Natural killer cell (primary cell): ENCODE data around the gene ZNF468. TPM values are rescaled to one million over a fixed set of nuclear protein-coding genes. Genes with fewer than 3 reads are reported as not detected.
"Not testable (repeated sequence)": the region's sequence is repeated elsewhere in the genome, so short reads cannot be mapped to it uniquely, and the experiment has no call there.

Source experiments
- ATAC-seq, 3 donors: fragments of 150-1000 bp in 2 of 3; fragments of 200-7000 bp in 1 of 3; cut with Tn5 transposase; 1 replicate in 1 of 3; 2 replicates in 2 of 3; pipeline ENCODE4 v1.10.0; 2021; ENCODE audit warnings: mild to moderate bottlenecking in 2 of 3, moderate library complexity in 2 of 3
- DNase-seq, 2 donors: peaks; one replicate each; pipeline versions ENCODE4 v3.0.0 to v3.0.0-alpha.2; 2013 to 2021; ENCODE audit warnings: mixed read lengths in 1 of 2
- H3K27ac ChIP-seq: one replicate; pipeline ENCODE4 v1.5.1; 2013; ENCODE audit warnings: mild to moderate bottlenecking, low read length
- H3K27me3 ChIP-seq: one replicate; pipeline ENCODE4 v1.6.1; 2013; ENCODE audit warnings: low read length; ENCODE audit not compliant: control insufficient read depth, insufficient read depth
- H3K36me3 ChIP-seq: one replicate; pipeline ENCODE4 v1.6.1; 2013; ENCODE audit warnings: low read length; ENCODE audit not compliant: control insufficient read depth, insufficient read depth
- H3K4me1 ChIP-seq: one replicate; pipeline ENCODE4 v1.6.1; 2013; ENCODE audit warnings: low read length; ENCODE audit not compliant: control insufficient read depth, insufficient read depth
- H3K4me3 ChIP-seq: one replicate; pipeline ENCODE4 v1.5.1; 2013; ENCODE audit warnings: low read length
- H3K9me3 ChIP-seq: one replicate; pipeline ENCODE4 v1.6.1; 2013; ENCODE audit warnings: low read length; ENCODE audit not compliant: control insufficient read depth, insufficient read depth
- H3K27ac Mint-ChIP-seq, 2 donors: one replicate each; pipeline ENCODE4 v1.8.0; 2022; ENCODE audit warnings: mild to moderate bottlenecking in 2 of 2, mixed read lengths in 2 of 2, moderate library complexity in 1 of 2
- H3K27me3 Mint-ChIP-seq, 2 donors: one replicate each; pipeline ENCODE4 v1.8.0; 2022; ENCODE audit warnings: low read depth in 2 of 2, mixed read lengths in 2 of 2
- H3K36me3 Mint-ChIP-seq: one replicate; pipeline ENCODE4 v1.8.0; 2022; ENCODE audit warnings: mixed read lengths
- H3K4me1 Mint-ChIP-seq, 2 donors: one replicate each; pipeline ENCODE4 v1.8.0; 2022; ENCODE audit warnings: mixed read lengths in 2 of 2
- H3K4me3 Mint-ChIP-seq: one replicate; pipeline ENCODE4 v1.8.0; 2022; ENCODE audit warnings: mild to moderate bottlenecking, moderate library complexity, mixed read lengths
- H3K9me3 Mint-ChIP-seq, 2 donors: one replicate each; pipeline ENCODE4 v1.8.0; 2022; ENCODE audit warnings: mixed read lengths in 2 of 2
- CTCF ChIP-seq: fragments of 200-600 bp; IDR thresholded peaks from one replicate; pipeline ENCODE4 v1.8.0; 2022; ENCODE audit warnings: antibody characterized with exemption
- WGBS: methylation state at CpG from one replicate; pipeline ENCODE4 v1.1.7; 2013; ENCODE audit warnings: missing lambda C conversion rate; ENCODE audit not compliant: insufficient coverage; 5-methylcytosine and 5-hydroxymethylcytosine counted together
- intact Hi-C: fragments of 100-400 bp; cut with micrococcal nuclease; formaldehyde crosslinking; loops from one replicate; pipeline ENCODE4 v1.14.2; 2022
- total RNA-seq, 4 donors: library from RNA; stranded (reverse); fragments of 120-200 nt in 1 of 4; gene quantifications; one replicate each; pipeline versions ENCODE4 v1.2.3 to v1.2.4, GENCODE V29; 2013 to 2022

Gene ZNF468
- total RNA-seq, 3 donors from 2014 or later (not counting 1 experiment from before 2014, with no cell fraction given): 20.1 to 25.4 (median 24.1) TPM

- Mint-ChIP-seq H3K9me3 (no peaks in the 10 kb centered on the region), H3K4me1 (peaks cover 15 to 19% of the 10 kb centered on the region in 2 donors), H3K4me3 (no peak overlapping the region), H3K36me3 (peaks cover 26% of the 10 kb centered on the region), H3K27me3 (no peaks in the 10 kb centered on the region), H3K27ac (no peak overlapping the region)
- 64% methylated on average over 4 of the region's 4 CpGs for WGBS
- H3K27me3 ChIP-seq: no peaks in the 10 kb centered on the region
- H3K4me3 ChIP-seq: no peak overlapping the region
- ATAC-seq: no peak
- H3K36me3 ChIP-seq: peaks cover 31% of the 10 kb centered on the region
- DNase-seq: no peak
- no peaks in the 10 kb centered on the region for H3K9me3 ChIP-seq
- H3K4me1 ChIP-seq: peaks cover 3% of the 10 kb centered on the region
- intact Hi-C loops: no loop called here
- no peak overlapping the region for H3K27ac ChIP-seq
- TF ChIP-seq CTCF: no peak
These were observed 33.9 kb upstream of the ZNF468 start for GRCh38 chr19:52891336-52891735.

GRCh38 chr19:52889931-52890330 is 32.5 kb upstream of the ZNF468 start:
- DNase-seq: no peak
- H3K4me3 Mint-ChIP-seq: no peak overlapping the region
- no peaks in the 10 kb centered on the region for H3K27me3 Mint-ChIP-seq
- Histone ChIP-seq H3K4me3 (no peak overlapping the region), H3K27me3 (no peaks in the 10 kb centered on the region), H3K9me3 (peaks cover 3% of the 10 kb centered on the region), H3K4me1 (no peaks in the 10 kb centered on the region), H3K27ac (no peak overlapping the region), H3K36me3 (peaks cover 38% of the 10 kb centered on the region)
- peak overlapping the region in 1 of 2 donors; percentile 9 for H3K27ac Mint-ChIP-seq
- 91% methylated on average over 3 of the region's 4 CpGs for WGBS
- intact Hi-C loops: no loop called here
- peaks cover 29% of the 10 kb centered on the region for H3K36me3 Mint-ChIP-seq
- ATAC-seq: no peak
- no peak for TF ChIP-seq CTCF
- no peaks in the 10 kb centered on the region for H3K9me3 Mint-ChIP-seq
- peaks cover 15 to 19% of the 10 kb centered on the region in 2 donors for H3K4me1 Mint-ChIP-seq

- Mint-ChIP-seq H3K27me3 (no peaks in the 10 kb centered on the region), H3K4me1 (peaks cover 15 to 19% of the 10 kb centered on the region in 2 donors), H3K36me3 (peaks cover 37% of the 10 kb centered on the region), H3K27ac (no peak overlapping the region), H3K4me3 (no peak overlapping the region), H3K9me3 (no peaks in the 10 kb centered on the region)
- no peak for ATAC-seq
- Histone ChIP-seq H3K4me3 (no peak overlapping the region), H3K9me3 (peaks cover 7% of the 10 kb centered on the region), H3K4me1 (no peaks in the 10 kb centered on the region), H3K27ac (no peak overlapping the region), H3K27me3 (no peaks in the 10 kb centered on the region), H3K36me3 (peaks cover 45% of the 10 kb centered on the region)
- TF ChIP-seq CTCF: no peak
- intact Hi-C loops: no loop called here
- no peak for DNase-seq
- 96% methylated on average over 6 of the region's 7 CpGs for WGBS
These were observed 31.7 kb upstream of the ZNF468 start for GRCh38 chr19:52889076-52889475.

- Histone ChIP-seq H3K36me3 (peaks cover 48% of the 10 kb centered on the region), H3K4me3 (no peak overlapping the region), H3K9me3 (peaks cover 53% of the 10 kb centered on the region), H3K4me1 (no peaks in the 10 kb centered on the region), H3K27me3 (no peaks in the 10 kb centered on the region), H3K27ac (no peak overlapping the region)
- 93% methylated on average over 11 of the region's 11 CpGs for WGBS
- Mint-ChIP-seq H3K36me3 (peaks cover 62% of the 10 kb centered on the region), H3K9me3 (peaks cover 15 to 24% of the 10 kb centered on the region in 2 donors), H3K27ac (no peak overlapping the region), H3K4me3 (no peak overlapping the region), H3K4me1 (no peaks in the 10 kb centered on the region), H3K27me3 (no peaks in the 10 kb centered on the region)
- no peak for DNase-seq
- ATAC-seq: no peak
- TF ChIP-seq CTCF: no peak
- intact Hi-C loops: no loop called here
These were observed 23.5 kb upstream of the ZNF468 start for GRCh38 chr19:52880895-52881389.

GRCh38 chr19:52872996-52873395 is 15.6 kb upstream of the ZNF468 start:
- 92% methylated on average over 6 of the region's 6 CpGs for WGBS
- H3K9me3 Mint-ChIP-seq, H3K4me1 ChIP-seq, H3K27me3 ChIP-seq, H3K4me1 Mint-ChIP-seq, ATAC-seq, H3K4me3 Mint-ChIP-seq, H3K27me3 Mint-ChIP-seq, H3K36me3 Mint-ChIP-seq, H3K27ac ChIP-seq, H3K4me3 ChIP-seq, DNase-seq, H3K27ac Mint-ChIP-seq, H3K36me3 ChIP-seq, intact Hi-C loops: not testable (repeated sequence)
- H3K9me3 ChIP-seq: peaks cover 13% of the 10 kb centered on the region
